MG63 (cell line): Measurements from ENCODE around the gene MTMR10. TPM values are rescaled to one million over a fixed set of nuclear protein-coding genes. Genes with fewer than 3 reads are reported as not detected.

ENCODE experiments used
- DNase-seq: peaks from one replicate; pipeline ENCODE4 v3.0.0-alpha.2; 2020
- H3K27me3 ChIP-seq: fragments of 250-450 bp; sonication (Bioruptor Pico); 2 replicates; pipeline ENCODE4 v1.5.1; 2020; ENCODE audit warnings: mild to moderate bottlenecking, moderate library complexity
- H3K36me3 ChIP-seq: fragments of 250-450 bp; sonication (Bioruptor Pico); 2 replicates; pipeline ENCODE4 v1.5.1; 2020; ENCODE audit warnings: mild to moderate bottlenecking, moderate library complexity
- H3K4me3 ChIP-seq: fragments of 250-450 bp; sonication (Bioruptor Pico); 2 replicates; pipeline ENCODE4 v1.5.1; 2020; ENCODE audit warnings: mild to moderate bottlenecking, moderate library complexity
- H3K9me3 ChIP-seq: fragments of 250-450 bp; sonication (Bioruptor Pico); 2 replicates; pipeline ENCODE4 v1.5.1; 2020; ENCODE audit warnings: mild to moderate bottlenecking, moderate library complexity
- total RNA-seq: library from RNA; depleted of rRNA; stranded (reverse); fragments of >200 nt; shearing (Covaris generic); gene quantifications from 2 replicates; pipeline ENCODE4 v1.2.3, GENCODE V29; 2014; ENCODE audit warnings: low replicate concordance

Gene MTMR10
- total RNA-seq, 1 experiment from 2014 or later: 2.4 TPM

GRCh38 chr15:30940359-30940758 is 51.1 kb downstream of the MTMR10 start:
- Histone ChIP-seq H3K27me3 (no peaks in the 10 kb centered on the region), H3K9me3 (no peaks in the 10 kb centered on the region), H3K4me3 (no peak overlapping the region), H3K36me3 (peaks cover 58% of the 10 kb centered on the region)
- DNase-seq: no peak

DNA sequence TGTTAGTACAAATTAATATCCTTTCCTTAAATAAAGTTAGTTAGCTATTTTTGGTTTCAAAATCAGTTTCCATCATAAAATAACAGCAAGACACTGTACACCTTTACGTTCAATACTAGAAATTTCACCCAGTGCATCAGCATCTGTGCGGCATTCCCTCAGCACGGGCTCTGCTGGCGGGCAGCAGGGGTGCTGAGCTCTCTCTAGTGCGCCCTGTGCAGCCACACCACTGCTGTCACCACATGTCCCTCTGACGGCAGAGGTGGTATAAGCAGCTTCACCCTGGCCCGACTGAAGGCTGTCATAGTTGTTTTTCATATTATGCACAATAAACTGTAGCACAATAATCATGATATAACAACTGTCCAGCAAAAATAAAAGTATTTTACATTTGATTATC is 52.3 kb downstream of the MTMR10 start:
- Histone ChIP-seq H3K27me3 (no peaks in the 10 kb centered on the region), H3K9me3 (no peaks in the 10 kb centered on the region), H3K4me3 (no peak overlapping the region), H3K36me3 (peaks cover 57% of the 10 kb centered on the region)
- DNase-seq: no peak

DNA sequence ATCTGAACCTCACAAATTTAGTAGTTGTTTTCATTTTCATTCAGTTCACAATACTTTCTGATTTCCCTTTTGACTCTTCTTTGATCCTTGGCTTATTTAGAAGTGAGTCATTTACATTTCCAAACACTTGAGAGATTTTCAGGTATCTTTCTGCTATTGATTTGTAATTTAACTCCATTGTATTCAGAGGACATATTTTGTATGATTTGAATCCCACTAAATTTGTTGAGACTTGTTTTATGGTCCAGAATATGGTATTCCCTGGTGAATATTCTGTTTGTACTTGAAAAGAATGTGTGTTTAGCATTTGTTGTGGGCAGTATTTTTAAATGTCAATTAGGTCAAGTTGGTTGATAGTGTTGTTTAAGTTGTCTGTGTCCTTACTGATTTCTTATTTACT is 58.1 kb downstream of the MTMR10 start:
- Histone ChIP-seq H3K27me3 (no peaks in the 10 kb centered on the region), H3K36me3 (peaks cover 38% of the 10 kb centered on the region)
- no peak for DNase-seq

DNA sequence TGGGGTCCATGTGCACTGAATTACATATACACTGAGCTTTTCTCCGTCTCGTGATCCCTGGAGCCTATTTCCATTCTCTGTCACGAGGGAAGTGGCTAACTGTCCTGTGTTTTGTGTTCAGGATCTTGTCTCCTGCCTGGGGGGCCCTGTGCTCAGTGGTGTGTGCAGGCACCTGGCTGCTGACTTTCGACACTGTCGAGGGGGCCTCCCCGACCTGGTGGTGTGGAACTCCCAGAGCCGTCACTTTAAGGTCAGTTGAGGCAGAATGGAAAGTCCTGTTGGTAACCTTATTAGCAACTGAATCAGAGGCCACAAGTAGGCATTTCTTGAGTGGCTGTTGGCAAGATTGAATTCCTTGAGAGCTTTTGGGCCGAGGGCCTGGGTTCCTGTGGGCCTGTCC is 61.0 kb downstream of the MTMR10 start:
- DNase-seq: no peak
- peaks cover 36% of the 10 kb centered on the region for H3K36me3 ChIP-seq
- no peaks in the 10 kb centered on the region for H3K9me3 ChIP-seq
- H3K27me3 ChIP-seq: no peaks in the 10 kb centered on the region
- H3K4me3 ChIP-seq: no peak overlapping the region

More for the DNA sequence above, 58.1 kb downstream of the MTMR10 start:
- H3K4me3 ChIP-seq: no peak overlapping the region
- H3K9me3 ChIP-seq: no peaks in the 10 kb centered on the region

GRCh38 chr15:30929982-30930381 is 61.4 kb downstream of the MTMR10 start:
- Histone ChIP-seq H3K9me3 (no peaks in the 10 kb centered on the region), H3K27me3 (no peaks in the 10 kb centered on the region), H3K36me3 (peaks cover 40% of the 10 kb centered on the region), H3K4me3 (no peak overlapping the region)
- DNase-seq: no peak

- H3K36me3 ChIP-seq: peaks cover 44% of the 10 kb centered on the region
- DNase-seq: no peak
- H3K27me3 ChIP-seq: no peaks in the 10 kb centered on the region
- no peak overlapping the region for H3K4me3 ChIP-seq
- H3K9me3 ChIP-seq: no peaks in the 10 kb centered on the region
These were observed 62.3 kb downstream of the MTMR10 start for GRCh38 chr15:30929064-30929669.

- DNase-seq: no peak
- no peaks in the 10 kb centered on the region for H3K9me3 ChIP-seq
- no peaks in the 10 kb centered on the region for H3K27me3 ChIP-seq
- no peak overlapping the region for H3K4me3 ChIP-seq
- H3K36me3 ChIP-seq: peaks cover 48% of the 10 kb centered on the region
These were observed 63.4 kb downstream of the MTMR10 start for GRCh38 chr15:30928076-30928475.

GRCh38 chr15:30927148-30927761 is 64.2 kb downstream of the MTMR10 start:
- Histone ChIP-seq H3K4me3 (no peak overlapping the region), H3K36me3 (peaks cover 51% of the 10 kb centered on the region), H3K27me3 (no peaks in the 10 kb centered on the region), H3K9me3 (no peaks in the 10 kb centered on the region)
- no peak for DNase-seq

GRCh38 chr15:30926161-30926560 is 65.3 kb downstream of the MTMR10 start:
- Histone ChIP-seq H3K9me3 (no peaks in the 10 kb centered on the region), H3K4me3 (no peak overlapping the region), H3K27me3 (no peaks in the 10 kb centered on the region), H3K36me3 (peaks cover 52% of the 10 kb centered on the region)
- no peak for DNase-seq

DNA sequence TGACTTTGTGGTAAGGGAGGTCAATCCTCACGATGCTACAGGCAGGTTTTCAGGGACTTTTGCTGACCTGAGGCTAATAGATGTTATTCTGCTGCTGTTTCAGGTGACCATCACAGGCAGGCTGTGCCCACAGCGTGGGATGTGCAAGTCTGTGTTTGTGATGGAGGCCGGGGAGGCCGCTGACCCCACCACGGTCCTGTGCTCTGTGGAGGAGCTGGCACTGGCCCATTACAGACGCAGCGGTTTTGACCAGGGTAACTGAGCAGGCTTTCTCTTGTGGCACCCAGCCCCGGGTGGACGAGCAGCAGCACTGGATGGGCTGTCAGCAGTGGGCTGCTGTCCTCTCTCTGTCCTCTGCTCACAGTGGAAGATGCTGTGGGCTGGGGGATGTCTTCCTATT is 65.7 kb downstream of the MTMR10 start:
- Histone ChIP-seq H3K4me3 (no peak overlapping the region), H3K36me3 (peaks cover 55% of the 10 kb centered on the region), H3K27me3 (no peaks in the 10 kb centered on the region), H3K9me3 (no peaks in the 10 kb centered on the region)
- DNase-seq: no peak

DNA sequence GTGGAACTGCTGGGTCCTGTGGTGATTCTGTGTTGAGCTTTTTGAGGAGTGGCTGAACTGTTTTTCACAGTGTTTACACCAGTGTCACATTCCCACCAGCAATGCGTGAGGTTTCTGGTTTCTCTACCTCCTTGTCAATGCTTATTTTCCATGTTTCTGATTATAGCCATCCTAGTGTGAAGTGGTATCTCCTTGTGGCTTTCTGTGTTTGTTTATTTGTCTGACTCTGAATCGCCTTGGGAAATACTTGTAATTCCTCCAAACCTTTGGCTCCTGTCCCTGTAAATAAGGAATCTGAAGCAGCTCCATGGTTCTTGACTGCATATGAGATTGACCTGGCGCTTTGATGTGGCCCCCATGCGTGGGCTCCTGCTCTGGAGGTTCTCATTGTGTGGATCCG is 67.1 kb downstream of the MTMR10 start:
- Histone ChIP-seq H3K36me3 (peaks cover 59% of the 10 kb centered on the region), H3K27me3 (no peaks in the 10 kb centered on the region), H3K4me3 (no peak overlapping the region), H3K9me3 (no peaks in the 10 kb centered on the region)
- no peak for DNase-seq

GRCh38 chr15:30923429-30923828 is 68.0 kb downstream of the MTMR10 start:
- Histone ChIP-seq H3K27me3 (no peaks in the 10 kb centered on the region), H3K36me3 (peaks cover 56% of the 10 kb centered on the region), H3K9me3 (no peaks in the 10 kb centered on the region), H3K4me3 (no peak overlapping the region)
- DNase-seq: no peak

- Histone ChIP-seq H3K4me3 (no peak overlapping the region), H3K27me3 (no peaks in the 10 kb centered on the region), H3K36me3 (peaks cover 61% of the 10 kb centered on the region), H3K9me3 (no peaks in the 10 kb centered on the region)
- DNase-seq: peak; percentile 38
These were observed 68.7 kb downstream of the MTMR10 start for GRCh38 chr15:30922480-30923311.

DNA sequence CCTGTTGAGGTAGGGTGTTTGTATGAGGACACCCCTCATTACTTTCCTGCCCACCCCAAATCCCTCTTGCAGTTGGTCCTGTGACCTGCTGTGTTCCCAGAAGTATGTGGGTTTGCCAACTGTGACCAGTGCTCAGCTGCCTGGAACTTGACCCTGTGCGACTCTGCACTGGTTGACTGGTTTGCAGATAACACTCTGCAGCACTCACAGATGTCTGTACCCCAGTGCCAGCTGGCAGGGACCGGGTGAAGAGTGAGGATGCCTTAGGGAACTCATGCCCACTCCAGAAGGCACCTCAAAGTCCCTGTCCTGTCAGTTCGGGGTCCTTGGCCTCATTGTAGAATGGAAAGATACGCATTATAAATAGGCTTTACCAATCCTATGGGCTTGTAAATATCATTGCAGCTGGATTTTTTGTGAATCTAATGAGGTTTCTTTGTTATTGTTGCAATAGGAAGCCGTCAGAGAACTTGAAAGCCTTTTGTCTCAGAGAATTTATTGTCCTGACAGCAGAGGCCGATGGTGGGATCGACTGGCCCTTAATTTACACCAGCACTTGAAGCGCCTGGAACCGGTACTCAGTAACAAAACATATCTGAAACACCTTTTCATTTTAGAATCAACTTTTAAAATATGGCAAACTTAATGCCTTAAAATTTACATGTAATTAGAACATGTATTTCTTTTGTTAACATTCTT is 69.5 kb downstream of the MTMR10 start:
- Histone ChIP-seq H3K27me3 (no peaks in the 10 kb centered on the region), H3K9me3 (no peaks in the 10 kb centered on the region), H3K36me3 (peaks cover 66% of the 10 kb centered on the region), H3K4me3 (no peak overlapping the region)
- DNase-seq: no peak

- H3K9me3 ChIP-seq: no peaks in the 10 kb centered on the region
- peaks cover 64% of the 10 kb centered on the region for H3K36me3 ChIP-seq
- DNase-seq: no peak
- no peak overlapping the region for H3K4me3 ChIP-seq
- no peaks in the 10 kb centered on the region for H3K27me3 ChIP-seq
These were observed 70.3 kb downstream of the MTMR10 start for GRCh38 chr15:30921106-30921505.

GRCh38 chr15:30919877-30920550 is 71.4 kb downstream of the MTMR10 start:
- Histone ChIP-seq H3K36me3 (peaks cover 63% of the 10 kb centered on the region), H3K9me3 (no peaks in the 10 kb centered on the region), H3K27me3 (no peaks in the 10 kb centered on the region), H3K4me3 (no peak overlapping the region)
- no peak for DNase-seq

DNA sequence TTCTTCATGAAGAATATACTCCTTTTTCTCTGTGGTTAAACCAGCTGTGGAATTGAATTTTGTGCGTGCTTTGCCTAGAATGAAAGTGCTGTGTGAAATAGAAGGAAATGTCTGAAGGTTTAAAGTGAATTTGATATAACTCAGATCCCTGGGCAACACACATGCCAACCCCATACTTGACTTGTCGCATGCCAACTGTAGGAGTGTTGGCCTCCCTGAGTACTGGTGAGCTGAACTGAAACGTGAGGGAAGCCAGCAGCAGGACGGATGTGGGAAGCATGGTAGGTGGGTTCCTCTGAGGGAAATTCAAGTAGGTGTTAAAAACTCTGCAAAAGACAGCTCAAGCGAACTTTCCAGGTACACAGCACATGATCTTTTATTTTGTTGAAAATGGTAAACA is 73.1 kb downstream of the MTMR10 start:
- Histone ChIP-seq H3K9me3 (no peaks in the 10 kb centered on the region), H3K36me3 (peaks cover 56% of the 10 kb centered on the region), H3K27me3 (no peaks in the 10 kb centered on the region), H3K4me3 (no peak overlapping the region)
- DNase-seq: no peak
